Right ventricle myocardium superior (tissue), 1 donor: ENCODE results near the gene BPIFB2. TPM values are rescaled to one million over a fixed set of nuclear protein-coding genes. Genes with fewer than 3 reads are reported as not detected.

Source experiments
- ATAC-seq: fragments of 200-7000 bp; cut with Tn5 transposase; one replicate; pipeline ENCODE4 v1.9.1; 2020; ENCODE audit warnings: mild to moderate bottlenecking; ENCODE audit not compliant: poor library complexity
- DNase-seq: peaks from one replicate; pipeline ENCODE4 v3.0.0-alpha.2; 2020
- intact Hi-C: fragments of 100-400 bp; cut with DNase I; formaldehyde crosslinking; loops from one replicate; pipeline ENCODE4 v1.11.2; 2022
- total RNA-seq: library from RNA; stranded (reverse); fragmentation: NEBNext Ultra II Directional; extraction: Animal tissue kit (Norgen Biotek cat#: 25700); gene quantifications from one replicate; pipeline ENCODE4 v1.2.1, GENCODE V29; 2021
- donor health status: DM: no; HTN: yes; CAD: no; lungs with severe emphysema.

The BPIFB2 gene
- total RNA-seq, 1 donor from 2014 or later: not detected

DNA sequence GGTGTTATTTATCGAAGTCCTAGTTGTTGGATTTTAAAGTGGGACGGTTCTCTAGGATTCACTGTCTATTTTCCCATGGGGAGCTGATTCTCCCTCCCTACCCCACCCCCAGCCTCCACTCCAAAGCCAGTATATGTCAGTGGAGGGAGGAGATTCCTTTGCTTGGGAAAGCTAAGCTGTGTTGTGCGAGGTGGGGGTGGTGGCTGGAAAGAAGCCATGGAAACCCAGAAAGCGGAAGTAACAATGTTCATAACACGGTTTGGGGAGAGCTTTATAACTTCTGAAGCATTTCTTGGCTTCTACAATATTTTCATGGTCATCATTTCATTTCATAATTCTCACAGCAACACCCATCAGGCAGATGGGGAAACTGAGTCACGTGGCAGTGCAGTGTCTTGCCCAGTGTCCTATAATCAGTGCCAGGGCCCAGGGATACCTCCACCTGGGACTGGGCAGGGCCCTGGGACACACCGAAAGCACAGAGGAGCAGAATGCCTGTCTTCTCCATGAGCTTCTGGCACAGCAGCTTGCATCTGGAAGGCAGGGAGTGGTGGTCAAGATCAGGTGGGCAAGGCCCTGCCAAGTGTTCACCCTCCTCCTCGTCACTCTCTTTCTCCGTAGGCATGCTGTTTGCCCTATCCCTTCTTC, 7.8 kb upstream of the BPIFB2 start:
- DNase-seq (peak; percentile 30), ATAC-seq (no peak)
- intact Hi-C loops: no loop called here

DNA sequence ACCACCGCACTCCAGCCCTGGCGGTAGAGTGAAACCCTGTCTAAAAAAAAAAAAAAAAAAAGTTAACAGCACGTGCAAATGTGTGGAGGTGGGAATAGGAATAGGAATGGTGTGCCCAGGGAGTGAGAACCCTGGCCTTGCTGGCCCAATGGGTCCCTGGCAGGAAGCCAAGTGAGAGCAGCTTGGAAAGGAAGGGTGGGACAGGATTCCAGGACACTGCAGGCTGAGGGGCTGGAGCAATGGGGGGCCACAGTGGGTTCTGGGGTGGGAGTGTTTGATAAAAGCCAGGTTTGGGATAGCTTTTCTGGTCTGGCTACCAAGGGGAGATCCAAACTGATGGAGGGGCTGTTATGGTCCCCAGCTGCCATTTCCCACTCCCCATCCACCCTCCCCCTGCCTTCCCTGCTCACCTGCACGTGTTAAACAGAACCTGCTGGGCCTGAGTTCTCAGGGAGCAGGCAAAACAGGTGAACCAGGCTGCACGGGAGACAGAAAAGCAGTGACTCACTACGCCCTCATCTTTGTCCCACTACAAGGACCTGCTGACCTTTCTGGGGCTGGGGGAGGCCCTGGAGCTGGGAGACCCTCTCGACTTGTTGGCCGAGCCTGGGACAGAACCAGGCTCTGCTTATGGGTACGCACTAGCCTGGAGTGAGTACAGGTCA, 6.6 kb upstream of the BPIFB2 start:
- intact Hi-C loops: no loop called here
- ATAC-seq (no peak), DNase-seq (peak; percentile 15)

DNA sequence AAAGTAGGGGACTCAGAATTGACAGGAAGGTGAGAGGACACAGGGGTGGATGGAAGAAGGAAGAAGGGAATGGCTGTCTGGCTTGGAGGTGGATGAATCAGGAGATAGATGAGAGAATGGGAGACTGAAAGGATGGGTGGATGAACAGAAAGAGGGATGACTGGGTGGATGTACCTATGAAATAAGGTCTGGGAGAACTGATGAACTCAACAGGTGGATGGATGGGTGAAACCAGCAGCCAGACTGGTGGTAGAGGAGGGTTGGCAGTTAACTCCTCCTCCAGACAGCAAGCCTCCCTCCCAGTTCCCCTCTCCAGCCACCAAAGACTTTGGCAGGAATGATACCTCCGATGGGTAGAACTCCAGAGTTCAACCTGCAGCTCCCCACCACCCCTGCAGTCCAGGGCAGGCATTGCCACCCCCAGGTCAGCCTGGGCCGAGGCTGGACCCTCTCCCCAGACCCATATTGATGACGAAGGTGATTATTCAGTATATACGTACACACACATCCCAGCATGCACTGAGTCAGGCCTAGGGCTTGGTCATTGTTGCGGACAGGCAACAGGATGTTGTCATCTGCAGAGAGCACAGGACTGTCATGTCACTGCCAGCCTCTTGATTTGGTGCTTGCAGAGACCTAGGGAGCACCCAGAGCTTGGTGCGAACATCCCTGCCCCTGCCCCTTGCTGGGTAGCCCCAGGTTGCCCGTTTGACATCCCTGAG, 5.3 kb upstream of the BPIFB2 start:
- intact Hi-C loops: no loop called here
- ATAC-seq (no peak), DNase-seq (peak; percentile 7)

- ATAC-seq (no peak), DNase-seq (no peak)
- intact Hi-C loops: no loop called here
These were observed 3.3 kb upstream of the BPIFB2 start, which contains the start of gene SUN5 for GRCh38 chr20:33004141-33004751. SUN5 (minus strand) TSS chr20:33004433; CDS start chr20:33004340, 93 bp downstream.

GRCh38 chr20:33005132-33005566, 2.4 kb upstream of the BPIFB2 start:
- DNase-seq (no peak), ATAC-seq (no peak)
- intact Hi-C loops: no loop called here

GRCh38 chr20:33005908-33006775, 1.4 kb upstream of the BPIFB2 start:
- peak; percentile 0 for DNase-seq
- intact Hi-C loops: no loop called here
- ATAC-seq: no peak

DNA sequence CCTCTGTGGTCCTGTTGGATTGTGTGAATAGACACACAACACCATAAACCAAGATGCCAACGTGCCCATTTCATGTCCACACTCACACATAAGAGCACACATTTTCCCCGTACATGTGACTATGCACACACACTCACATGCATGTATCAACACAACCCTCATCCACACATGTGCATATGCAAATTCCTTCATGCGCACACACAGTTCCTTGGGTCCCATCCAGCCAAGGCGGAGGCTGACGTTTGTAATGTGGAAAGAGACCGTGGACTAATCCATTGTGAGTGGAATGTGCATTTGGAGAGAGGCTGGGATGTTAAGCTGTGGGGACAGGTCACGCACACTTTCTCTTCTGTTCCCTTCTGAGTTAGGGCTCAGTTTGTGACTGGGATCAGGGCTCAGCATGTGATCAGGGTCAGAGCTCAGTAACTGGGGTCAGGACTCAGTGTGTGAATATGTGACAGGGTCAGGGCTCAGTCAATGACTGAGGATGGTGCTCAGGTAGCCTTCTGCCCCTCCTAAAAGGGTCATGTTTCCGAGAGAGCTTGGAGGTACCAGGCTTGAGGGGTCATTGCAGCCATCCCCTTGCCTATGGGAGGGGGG, 628 bp upstream of the BPIFB2 start:
- DNase-seq (peak; percentile 8), ATAC-seq (no peak)
- intact Hi-C loops: no loop called here

DNA sequence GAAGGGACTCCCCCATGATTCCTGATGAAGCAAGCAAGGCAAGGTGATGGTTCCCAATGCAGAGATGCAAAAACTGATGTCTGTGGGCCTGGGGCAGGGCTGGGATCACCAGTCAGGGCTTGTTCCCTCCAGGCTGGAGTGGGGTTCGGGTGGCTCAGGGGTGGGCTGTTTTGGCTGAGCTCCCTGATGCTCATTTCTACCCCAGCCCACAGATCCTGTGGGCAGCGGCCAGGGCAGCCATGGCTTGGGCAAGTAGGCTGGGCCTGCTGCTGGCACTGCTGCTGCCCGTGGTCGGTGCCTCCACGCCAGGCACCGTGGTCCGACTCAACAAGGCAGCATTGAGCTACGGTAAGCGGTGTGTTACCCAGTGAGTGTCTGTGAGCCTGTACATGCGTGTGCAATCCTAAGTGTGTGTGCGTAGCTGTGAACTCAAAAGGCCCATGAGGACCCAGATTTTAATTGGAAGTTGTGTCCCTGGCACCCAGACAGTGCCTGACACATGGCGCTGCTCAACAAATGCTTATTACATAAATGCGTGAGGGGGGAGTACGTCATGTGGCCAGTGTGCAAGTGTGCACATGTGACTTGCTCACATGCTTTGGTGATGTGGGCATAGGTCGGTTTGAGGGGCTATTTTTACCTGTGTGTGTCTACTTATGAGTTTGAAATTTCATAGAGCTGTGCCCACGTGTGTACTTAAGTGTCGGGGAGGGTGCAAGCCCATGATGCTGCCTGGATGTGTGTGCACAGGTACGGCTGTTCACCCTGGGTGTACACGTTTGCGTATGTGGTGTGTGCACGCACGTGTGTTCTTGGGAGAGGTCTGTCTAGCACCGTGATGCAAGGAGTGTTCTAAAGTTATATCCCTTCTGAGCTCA, 1.1 kb downstream of the BPIFB2 start:
- ATAC-seq: no peak
- no peak for DNase-seq
- intact Hi-C loops: no loop called here

DNA sequence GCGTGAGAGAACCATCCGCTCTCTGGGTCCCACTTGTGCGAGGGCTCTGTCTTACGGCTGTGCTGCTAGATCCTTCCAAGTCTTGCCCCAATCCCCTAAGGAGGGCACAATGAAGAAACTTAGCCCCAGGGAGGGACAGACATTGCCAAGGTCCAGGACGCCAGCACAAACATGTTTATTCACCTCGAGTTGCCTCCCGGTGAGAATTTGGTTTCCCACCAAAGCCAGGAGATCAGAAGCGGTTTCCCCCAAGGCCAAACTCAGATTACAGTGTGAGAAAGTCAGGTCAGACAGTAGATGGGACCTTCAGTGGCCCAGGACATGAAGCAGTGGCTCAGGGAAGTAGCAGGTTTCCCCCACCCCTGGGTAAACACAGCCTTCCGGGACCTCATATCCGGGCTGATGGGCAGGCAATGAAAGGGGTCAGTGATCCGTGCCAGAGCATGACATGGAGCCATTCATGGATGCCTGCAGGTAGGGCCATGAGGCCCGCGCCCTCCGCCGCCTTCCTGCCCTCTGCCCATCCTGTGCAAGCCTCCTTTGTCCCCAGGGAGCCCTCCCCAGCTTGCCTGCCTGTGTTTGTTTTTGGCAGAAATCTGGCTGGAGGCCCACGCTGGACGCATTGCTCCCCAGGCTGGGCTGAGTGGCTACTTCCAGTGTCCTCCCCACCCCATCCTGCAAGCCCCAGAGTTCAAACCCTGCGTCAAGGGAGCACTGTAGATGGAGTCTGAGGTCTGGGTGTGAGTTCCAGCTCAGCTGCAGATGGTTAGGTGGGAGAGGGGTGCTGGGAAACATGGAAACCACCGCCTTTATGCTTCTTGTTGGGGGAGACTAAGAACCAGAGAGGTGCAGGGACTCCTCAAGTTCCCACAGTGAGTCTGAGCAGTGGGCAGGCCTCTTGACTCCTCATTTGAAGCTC, 2.0 kb downstream of the BPIFB2 start:
- DNase-seq: no peak
- intact Hi-C loops: no loop called here
- no peak for ATAC-seq

DNA sequence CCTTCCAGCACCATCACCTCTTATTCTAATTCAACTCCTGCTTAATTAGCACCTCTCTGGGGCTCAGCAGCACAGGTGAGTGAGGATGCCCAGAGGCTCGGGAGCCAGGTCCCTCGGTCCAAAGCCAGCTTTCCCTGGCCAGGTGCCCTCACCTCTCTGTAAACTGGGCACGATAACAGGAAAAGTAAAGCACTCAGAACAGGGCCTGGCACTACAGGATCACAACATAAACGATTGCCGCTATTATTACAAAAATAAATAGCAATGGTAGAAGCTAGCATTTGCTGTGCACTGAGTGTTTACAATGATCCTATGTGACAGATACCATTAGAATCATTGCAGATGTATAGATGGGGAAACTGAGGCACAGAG, 2.6 kb downstream of the BPIFB2 start:
- ATAC-seq (no peak), DNase-seq (no peak)
- intact Hi-C loops: no loop called here

DNA sequence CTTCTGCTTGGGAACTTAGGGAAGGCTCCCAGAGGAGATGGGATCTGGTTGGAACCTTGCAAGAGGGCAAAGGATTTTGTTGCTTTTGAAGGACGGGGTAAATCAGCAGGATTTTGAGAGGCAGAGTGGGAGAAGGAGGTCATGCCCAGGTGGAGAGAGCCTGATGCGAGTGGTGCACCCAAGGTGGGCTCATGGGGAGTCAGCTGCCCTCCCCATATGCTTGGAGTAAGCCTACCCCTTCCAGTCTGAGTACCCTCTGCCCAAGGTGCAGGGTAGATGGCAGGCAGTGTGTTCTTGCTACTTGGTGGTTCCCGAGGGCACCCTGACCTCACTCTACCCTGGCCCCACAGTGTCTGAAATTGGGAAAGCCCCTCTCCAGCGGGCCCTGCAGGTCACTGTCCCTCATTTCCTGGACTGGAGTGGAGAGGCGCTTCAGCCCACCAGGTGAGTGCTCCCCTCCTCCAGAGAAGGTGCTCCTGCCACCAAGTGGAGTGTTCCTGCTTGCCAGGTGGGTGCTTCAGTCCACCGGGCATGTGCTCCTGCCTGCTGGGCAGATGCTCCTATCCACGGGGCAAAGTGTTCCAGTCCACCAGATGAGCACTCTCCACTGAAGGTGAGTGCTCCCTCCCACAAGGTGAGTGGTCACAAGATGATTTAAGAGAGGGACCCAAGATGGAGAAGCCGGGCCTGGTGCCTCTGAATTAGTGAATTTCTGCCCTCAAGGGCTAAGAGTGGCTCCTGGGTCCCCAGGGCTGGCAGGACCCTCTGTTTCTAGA, 3.4 kb downstream of the BPIFB2 start:
- ATAC-seq (no peak), DNase-seq (no peak)
- intact Hi-C loops: no loop called here

DNA sequence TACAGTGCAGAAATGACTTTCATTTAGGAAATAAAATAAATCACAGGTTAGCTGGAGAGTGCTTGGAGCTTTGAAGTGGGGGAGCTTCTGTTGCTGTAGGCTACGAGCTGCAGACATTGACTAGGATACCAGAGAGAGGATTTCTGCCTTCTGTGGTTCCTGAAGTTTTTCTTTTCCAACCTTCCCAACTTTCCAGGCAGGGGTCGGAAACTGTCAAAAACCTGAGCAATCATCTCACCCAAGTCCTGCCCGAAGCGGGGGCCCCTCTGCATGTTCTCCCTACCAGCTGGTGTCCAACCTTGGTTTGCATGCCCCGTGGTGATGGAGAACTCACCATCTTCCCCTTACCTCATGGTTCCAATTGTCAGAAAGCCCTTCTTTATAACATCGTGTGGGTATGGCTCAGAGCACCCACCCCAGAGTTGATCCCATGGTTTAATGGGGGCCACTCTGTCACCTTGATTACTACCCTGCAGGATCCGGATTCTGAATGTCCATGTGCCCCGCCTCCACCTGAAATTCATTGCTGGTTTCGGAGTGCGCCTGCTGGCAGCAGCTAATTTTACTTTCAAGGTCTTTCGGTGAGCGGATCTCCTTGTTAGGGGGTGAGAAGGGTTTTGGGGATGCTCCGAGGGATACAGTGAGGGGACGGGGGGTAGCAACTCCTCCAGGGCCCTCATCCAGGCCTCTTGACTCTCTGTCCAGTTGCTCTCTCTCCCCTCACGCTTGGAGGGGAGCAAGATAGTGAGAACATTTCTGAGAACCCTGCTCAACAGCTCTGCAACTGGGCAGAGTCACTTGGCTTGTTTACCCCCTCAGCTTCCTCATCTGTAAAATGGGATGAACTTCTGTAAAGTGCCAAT, 5.1 kb downstream of the BPIFB2 start:
- intact Hi-C loops: no loop called here
- ATAC-seq (no peak), DNase-seq (no peak)

GRCh38 chr20:33013701-33014326, 6.3 kb downstream of the BPIFB2 start:
- no peak for DNase-seq
- intact Hi-C loops: no loop called here
- ATAC-seq: no peak

DNA sequence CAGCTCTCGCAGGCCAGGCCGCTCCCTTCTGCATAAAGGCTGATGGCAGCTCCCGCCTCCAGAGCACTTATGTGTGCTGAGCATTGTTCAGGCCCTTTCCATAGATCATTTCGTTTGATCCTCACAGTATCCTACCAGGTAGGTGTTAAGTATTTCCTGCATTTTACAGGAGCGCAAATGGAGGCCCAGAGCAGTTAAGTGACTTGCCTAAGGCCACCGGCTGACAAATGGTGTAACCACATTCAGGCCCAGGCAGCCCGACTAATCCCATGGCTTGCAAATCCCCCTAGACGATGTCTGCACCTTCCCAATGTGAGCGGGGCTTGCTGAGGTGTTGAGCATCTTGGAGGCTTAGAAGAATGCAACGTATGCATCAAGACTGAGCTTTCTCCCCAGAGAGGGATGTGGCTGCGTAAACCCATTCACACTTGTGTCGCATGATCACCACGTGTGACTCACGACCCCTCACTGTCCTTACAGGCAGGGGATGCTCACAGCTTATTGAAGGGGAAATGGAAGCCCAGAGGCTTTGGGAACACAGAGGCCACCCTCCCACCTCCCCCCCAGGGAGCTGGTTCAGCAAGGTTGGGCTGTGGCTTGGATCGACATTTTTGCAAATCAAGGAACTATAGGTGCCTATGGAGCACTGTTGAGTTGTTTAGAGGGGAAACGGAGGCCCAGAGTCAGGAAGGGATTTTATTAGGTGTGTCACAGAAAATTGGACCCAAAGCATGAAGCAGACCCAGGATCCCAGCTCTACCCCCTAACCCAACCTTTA, 7.0 kb downstream of the BPIFB2 start:
- intact Hi-C loops: no loop called here
- no peak for ATAC-seq
- no peak for DNase-seq
